GM21526 (cell line): ENCODE results near the gene MYL1.

Experiments
- ATAC-seq: cut with Tn5 transposase; IDR thresholded peaks from one replicate; pipeline ENCODE4 v1.9.1; 2021; ENCODE audit warnings: moderate library complexity; ENCODE audit not compliant: unreplicated experiment, low FRiP score

The MYL1 gene

DNA sequence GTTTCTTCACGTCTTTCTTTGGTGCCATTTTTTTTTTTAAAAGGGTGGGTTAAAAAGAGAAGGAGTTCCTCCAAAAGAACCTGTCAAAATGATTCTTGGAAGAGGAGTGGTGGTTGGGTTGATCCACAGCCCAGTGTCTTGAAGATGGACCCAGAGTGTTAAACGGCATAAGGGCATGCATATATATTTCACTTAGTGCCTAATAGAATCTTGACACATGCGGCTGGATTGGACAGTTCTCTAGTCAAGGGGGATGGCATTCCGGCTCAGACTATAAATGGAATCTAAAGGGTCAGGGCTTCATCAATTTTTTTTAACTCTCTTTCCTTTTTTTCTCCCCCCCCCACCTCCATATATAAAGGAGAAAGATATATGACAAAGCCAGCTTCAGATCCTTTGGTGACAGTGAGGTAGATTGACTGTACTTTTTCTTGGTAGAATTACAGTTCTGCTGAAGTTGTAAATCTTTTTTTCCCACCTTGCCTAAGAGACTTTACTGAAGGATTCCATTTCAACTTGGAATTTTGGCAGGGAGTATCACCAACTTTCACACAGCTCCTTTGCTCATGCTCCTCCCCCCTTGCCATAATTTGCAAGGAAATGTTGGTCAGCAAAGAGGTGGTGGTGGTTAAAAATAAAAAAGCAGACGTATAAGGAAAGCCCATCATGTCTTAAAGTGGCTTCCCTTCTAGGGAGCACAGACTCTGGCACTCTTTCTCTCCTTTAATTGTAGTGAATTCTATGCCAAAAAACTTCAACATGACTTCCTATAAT lies at the start of gene MYL1:
Gene MYL1 (minus strand): TSS at position 160 of the 774 bp plus-strand sequence. CDS start 132 bp downstream, at position 28.
- no peak for ATAC-seq

DNA sequence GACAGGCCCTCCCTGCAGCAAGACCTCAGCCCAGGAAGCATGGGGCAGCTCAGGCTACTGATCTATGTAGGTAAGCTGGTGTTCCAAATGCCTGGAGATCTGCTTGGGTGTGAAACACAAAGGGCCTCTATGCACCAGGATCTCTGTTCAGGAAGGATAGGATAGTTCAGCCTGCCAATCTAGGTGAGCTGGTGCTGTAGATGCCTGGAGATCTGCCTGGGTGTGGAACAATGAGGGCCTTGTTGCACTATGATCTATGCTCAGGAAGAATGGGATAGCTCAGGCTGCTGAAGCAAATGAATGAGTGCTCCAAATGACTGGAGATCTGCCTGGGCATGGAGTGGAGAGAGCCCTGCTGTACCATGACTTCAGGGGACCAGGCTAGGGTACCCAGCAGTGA lies 48.9 kb upstream of the MYL1 start:
- no peak for ATAC-seq

DNA sequence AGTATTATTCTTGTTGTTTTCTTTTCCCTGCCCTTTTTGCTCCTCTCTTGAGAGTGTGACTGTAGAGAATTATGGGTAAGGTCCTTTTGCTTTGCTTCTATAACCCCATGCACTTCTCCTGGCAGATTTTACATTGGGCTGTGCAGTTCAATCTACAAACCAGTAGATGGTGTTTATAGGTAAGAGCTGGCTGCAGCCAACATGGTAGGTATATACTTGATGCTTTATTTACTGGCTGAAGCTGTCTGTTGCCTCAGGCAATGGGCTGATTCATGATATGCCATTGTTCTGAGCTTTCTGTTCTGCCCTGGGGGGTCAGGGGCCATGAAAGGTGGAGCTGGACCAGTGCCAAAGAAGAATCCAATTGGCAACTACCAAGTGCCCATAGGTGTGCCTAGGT lies 48.3 kb upstream of the MYL1 start:
- peak; percentile 81 for ATAC-seq

DNA sequence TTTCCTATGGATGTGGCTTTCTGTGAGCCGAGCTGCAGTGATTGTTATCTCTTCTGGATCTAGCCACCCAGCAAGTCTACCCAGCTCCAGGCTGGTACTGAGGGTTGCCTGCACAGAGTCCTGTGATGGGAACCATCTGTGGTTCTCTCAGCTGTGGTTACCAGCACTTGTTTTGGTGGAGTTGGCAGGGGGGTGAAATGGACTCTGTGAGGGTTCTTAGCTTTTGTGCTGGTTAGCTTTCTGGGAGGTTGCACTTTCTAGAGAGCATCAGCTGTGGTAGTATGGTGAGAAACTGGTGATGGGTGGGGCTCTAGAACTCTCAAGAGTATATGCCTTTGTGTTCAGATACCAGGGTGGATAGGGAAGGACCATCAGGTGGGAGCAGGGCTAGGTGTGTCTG lies 45.4 kb upstream of the MYL1 start:
- ATAC-seq: no peak

DNA sequence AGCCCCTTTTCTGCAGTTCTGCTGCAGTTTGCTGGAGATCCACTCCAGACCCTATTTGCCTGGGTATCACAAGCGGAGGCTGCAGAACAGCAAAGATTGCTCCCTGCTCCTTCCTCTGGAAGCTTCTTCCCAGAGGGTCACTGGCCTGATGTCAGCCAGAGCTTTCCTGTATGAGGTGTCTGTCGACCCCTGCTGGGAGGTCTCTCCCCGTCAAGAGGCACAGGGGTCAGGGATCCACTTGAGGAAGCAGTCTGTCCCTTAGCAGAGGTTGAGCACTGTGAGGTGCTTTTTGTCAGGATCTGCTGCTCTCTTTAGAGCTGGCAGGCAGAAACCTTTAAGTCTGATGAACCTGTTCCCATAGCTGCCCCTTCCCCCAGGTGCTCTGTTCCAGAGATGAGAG lies 42.0 kb upstream of the MYL1 start:
- no peak for ATAC-seq

DNA sequence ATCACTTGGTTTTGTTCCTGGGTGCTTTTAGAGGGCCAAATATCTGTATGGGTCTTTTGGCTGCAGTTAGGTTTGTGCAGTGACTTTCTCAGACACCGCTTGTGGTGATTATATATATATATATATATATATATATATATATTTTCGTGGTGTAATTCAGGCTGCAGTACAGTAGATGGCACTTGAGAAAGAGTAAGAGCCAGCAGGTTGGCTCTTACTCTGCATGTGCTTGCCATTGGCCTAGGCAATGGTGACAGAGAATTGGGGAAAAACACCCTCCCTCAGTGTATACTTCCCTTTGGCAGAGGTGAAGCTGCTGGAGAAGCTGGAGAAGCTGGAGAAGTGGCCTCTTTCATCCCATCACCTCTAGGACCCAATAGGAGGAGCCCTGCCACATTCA lies 22.2 kb upstream of the MYL1 start:
- ATAC-seq: no peak

GRCh38 chr2:210324906-210325305 lies 9.9 kb upstream of the MYL1 start:
- ATAC-seq: no peak

- ATAC-seq: no peak
Observed at GRCh38 chr2:210324458-210324857, 9.5 kb upstream of the MYL1 start.

GRCh38 chr2:210323003-210323402 lies 8.0 kb upstream of the MYL1 start:
- ATAC-seq: no peak

DNA sequence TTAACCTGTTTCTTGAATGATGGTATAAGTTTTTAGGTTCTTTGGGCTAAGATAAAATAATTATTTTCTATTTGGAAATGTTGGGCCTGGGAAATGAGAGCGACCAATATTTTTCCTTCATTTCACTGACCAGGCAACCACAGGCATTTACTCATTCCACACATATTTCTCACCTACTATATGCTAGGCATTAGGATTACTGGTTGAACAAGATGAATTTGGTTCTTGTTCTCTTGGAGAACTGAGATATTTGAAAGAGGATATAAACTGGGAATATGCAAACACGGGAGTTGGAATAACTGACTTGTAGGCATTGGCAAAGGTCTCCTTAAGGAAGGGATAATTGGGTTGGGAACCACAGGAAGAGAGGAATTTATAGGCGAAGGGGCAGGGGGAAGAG lies 3.9 kb upstream of the MYL1 start:
- ATAC-seq: no peak

DNA sequence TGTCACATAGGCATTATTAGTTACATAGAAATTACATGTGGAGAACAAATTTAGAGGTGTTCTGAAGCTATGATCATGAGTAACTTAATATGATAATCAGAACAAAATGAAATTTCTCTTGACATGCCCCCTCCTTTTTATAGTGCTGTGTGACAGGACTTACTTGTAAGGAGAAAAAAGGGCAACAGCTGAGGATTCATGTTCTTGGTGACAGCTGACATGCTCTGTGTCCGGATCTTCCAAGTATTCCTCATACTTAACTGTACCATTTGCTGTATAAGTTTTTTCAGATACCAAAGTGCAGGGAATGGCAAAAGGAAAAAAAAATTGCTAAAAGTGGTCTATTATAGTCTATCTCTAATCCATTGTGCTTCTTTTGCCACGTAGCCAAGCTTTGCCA lies 3.5 kb upstream of the MYL1 start:
- ATAC-seq: no peak

DNA sequence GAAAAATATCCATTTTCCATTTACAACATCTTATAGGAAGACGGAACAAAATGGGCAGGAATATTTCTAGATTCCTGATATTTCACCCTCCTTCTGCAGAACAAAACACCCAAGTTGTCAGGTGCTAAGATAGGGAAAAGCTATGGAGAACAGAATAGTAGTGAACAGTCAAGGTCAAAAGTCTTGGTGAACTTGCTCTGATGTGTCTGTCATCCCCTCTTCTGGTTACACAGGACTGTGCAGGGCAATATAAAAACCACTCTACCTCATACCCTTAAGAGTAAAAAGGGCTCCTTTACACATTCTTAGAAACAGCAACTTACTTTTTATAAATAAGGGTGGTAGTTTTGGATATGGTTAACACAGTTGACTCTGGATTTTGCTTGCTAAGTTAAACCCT lies 4.4 kb downstream of the MYL1 start:
- no peak for ATAC-seq

DNA sequence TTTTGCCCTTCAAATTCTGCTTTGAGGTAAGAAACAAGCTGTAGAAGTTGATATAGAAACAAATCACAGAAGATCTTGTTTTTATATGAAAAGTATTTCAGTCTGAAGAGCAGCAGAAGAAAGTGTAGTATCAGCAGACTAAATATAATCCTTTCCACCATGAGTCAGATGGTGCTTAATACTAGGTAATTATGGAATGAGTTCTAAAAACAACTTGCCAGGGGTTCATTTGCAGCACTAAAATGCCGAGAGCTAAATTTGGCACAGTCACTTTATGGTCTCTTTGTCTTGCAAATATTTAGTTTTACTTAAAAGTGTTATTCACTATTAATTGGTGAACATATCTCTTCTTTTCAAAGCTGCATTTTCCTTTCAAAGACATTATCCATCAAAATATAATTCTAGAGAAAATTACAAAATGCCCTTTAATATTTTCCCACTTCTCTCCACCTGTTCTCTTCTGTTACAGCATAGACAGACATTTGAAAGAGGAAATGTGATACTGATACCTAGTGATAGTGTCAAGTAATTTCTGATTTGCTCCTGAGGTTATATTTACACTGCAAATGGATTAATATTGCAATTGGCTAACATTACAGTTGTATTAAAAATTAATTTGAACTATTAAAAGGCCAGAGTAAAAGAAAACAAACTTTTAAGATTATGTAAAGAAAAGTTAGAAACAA lies 5.3 kb downstream of the MYL1 start:
- no peak for ATAC-seq

DNA sequence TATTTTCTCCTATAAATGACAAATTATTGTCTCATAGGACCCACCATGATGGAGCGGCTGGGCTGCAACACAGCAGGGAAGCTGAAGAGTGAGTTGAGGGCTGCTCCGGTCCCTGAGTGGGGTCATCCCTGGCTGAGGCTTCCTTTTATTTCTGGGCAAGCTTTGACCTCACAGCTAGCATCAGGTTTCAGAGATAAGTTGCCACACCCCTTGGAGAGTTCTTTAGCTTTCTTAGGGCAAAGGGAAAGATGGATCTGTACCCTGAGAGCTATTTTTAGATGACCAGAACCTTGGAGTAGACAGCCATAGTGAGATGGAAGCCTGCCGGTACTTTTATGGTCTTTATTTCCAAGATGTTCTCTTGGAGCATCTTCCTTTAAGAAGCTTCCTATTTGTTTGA lies 11.5 kb downstream of the MYL1 start:
- no peak for ATAC-seq

DNA sequence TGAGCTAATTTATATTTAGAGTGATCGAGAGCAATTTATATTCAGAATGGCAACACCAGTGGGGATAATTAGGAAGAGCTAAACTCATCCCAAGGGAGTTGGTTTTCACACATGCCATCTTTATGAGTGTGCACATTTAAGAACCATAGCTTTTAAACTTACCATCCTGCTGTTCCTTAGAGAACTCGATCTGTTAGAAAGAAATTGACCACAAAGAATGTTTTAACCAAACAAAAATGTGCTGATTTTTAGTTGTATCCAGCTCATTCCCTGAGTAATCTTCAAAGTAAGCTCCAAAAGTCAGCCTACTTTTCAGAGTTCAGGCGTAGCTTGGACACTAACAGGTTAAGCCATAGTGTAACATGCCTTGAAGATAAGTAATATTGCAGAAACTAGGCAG lies 12.6 kb downstream of the MYL1 start:
- ATAC-seq: no peak

DNA sequence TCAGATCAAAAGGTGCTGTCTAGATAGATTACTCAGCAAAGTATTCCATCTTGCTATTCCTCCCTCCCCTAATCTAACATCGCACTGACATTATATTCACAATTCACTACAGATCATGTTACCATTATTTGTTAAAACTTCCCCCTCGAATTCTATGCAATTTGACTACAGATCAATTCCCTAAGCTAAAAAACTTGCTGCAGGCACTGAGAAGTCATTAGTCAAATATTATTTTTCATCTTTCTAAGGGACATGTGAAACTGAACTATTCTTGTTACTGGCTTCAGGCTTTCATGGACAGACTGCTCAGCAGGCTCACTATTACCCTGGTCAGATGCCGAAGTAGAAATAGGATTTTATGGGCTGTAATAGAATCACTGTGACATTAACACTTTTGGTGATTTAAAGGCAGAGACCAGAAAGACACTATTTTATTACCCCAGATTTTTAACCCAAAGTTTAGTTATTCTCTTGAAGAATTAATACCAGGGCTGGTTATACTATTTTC lies 15.1 kb downstream of the MYL1 start:
- ATAC-seq: no peak

GRCh38 chr2:210288408-210288807 lies 26.6 kb downstream of the MYL1 start:
- ATAC-seq: no peak

- ATAC-seq: no peak
Observed at GRCh38 chr2:210287301-210287700, 27.7 kb downstream of the MYL1 start.

DNA sequence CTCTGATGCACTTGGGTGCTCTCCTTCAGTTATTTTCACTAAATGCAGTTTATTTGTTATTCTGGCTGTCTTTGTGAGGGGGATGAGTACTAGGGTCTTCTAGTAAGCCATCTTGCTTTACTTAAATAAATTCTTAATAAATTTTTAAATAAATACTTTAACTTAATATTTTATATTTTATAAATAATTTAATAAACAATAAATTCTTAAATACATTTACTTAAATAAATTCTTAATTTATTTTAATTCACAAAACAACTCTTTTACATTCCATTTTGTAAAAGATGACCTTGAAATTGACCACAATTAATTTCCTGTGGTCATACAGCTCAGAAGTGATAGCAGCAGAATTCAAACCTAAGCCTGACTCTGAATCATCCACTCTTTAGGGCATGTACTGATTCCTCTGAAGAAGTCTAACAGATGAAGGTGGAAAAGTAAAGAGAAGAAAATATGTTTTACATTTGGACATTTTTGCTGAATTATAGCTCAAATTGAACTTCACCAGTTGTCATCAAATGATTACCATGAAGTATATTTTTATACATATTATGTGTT lies 28.8 kb downstream of the MYL1 start:
- ATAC-seq: no peak

DNA sequence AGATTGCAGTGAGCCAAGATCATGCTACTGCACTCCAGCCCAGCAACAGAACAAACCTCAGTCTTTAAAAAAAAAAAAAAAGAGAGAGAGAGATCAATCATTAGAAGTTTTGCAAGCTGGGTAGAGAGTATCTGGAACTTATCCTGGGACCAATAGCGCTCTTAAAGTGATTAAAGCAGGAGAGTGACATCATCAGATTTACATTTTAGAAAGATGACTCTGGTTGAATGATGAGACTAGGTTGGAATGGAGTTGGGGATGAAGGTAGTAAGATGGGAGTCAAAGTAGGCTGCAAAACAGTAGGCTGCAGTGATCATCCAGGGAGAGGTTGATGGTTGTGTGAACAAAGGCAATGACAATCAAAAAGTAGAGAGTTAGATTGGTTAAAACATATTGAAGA lies 37.8 kb downstream of the MYL1 start:
- ATAC-seq: no peak

GRCh38 chr2:210271300-210271699 lies 43.7 kb downstream of the MYL1 start:
- ATAC-seq: no peak

- ATAC-seq: no peak
Observed at GRCh38 chr2:210269148-210269547, 45.8 kb downstream of the MYL1 start.
